ENCODE measurements around the gene RBM18.

The RBM18 gene

DNA sequence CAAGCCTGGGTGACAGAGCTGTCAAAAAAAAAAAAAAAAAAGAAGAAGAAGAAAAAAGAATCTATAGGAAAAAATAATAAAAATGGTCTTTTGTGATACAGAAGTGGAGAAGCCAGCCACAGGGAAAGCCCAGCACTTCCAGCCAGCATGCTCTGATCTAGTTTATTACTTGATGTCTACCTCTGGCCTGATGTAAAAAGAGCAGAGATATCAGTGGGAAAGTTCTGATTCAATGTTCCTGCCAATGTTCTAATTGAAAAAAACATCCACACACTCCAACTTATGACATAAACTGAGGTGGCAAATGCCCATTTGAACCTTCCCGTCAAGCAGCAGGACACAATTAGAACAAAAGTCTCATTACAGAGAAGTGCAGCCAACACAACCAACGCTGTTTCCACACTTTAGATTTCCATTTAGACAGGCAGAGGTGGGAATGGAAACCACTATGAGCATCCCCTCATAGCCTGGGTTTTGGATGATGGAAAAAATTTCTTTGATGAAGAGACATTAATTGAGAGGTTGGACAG is 5.7 kb downstream of the RBM18 start:
- no peak for DNase-seq (ENCODE audit: low spot score)

DNA sequence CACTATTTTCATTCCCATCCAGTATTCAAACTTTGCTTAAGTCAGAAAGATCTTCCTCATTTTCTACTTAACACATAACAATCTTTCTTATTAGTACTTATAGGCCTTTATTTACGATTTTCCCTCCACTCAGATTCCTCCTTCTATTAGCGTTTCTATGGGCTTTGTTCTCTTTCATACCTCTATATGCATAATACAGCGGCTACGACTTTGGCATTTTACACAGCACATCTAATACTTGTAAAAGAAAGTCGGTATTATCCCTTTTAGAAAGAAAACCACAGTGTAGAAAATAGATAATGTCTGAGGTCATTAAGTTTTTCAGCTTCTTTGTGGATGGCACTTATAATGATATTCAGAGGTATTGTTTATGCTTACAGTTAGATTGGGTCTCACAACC is 8.4 kb downstream of the RBM18 start:
- DNase-seq (ENCODE audit: low spot score), result no peak

- DNase-seq (ENCODE audit: low spot score), result no peak
Measured at GRCh38 chr9:122254761-122255160, 9.9 kb downstream of the RBM18 start.

DNA sequence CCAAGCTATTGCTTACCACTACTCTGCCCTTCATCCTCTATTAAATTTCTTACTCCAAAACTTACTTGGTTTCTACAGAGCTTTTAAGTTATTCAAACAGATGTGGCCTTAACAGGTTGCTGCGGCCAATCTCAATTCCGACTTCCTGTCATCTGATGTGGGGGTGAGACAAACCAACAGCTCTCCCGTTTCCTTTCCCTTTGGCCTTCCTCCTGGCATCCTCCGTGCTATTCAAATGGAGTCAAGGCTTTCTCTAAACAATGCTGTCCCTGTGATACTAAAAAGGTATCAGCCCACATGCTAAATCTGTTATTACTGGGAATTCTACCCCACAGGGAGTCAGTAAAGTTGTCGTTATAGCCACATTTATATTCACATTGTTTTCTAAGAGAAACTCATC is 11.8 kb downstream of the RBM18 start:
- no peak for DNase-seq (ENCODE audit: low spot score)

DNA sequence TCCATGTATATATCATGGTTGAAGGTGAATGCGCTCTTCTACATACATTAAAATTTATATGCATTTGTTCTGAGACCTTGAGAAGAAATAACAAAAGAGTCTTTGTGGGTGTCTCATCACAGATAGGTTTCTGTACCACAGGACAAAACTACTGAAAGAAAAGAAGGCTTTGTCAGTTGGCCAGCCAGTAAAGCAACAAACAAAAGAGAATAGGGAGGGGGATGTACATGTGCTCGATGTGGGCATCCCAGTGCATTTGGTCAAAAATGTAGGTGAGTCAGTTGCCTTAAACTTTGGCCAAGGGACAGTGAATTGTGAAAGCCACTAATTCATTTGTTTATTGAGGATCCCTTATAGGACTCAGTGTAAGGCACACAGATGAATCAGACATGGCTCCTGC is 13.3 kb downstream of the RBM18 start:
- no peak for DNase-seq (ENCODE audit: low spot score)

- DNase-seq (ENCODE audit: low spot score), result no peak
Measured at GRCh38 chr9:122248448-122248865, 16.2 kb downstream of the RBM18 start.

DNA sequence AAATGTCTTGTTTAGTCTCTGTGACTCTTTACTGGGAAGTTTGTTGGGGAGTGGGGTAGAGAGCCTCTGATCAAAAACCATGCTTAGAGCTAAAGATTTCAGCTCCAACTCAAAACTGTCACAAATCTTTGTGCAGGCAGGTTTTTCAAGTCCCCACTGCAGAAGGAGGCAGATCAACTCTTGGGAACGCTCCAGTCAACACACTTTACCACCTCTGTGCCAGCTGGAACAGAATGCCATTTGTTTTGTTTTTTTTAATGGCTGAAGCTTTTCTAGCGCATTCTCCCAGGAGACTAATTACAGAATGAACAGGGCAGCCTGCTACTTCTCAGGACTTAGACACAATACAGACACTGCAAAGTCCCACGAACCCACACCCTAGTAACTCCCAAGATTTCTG is 18.0 kb downstream of the RBM18 start:
- DNase-seq (ENCODE audit: low spot score), result no peak

DNA sequence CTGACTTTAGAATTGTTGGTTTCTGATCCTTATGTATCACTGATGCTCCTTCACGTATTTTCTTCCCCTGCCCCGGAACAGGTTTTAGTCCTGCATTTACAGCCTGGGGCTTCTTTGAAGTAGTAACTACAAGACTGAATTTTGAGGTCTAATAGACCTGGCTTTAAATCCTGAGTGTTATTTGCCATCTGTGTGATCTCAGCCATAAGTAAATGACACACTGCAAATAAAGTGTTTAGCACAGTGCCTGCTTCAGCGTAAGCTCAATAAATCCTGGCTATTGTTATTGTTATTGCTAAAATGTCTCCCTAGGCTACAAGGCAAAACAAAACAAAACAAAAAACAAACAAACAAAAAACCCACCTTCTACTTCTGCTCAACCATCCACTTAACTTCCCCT is 20.3 kb downstream of the RBM18 start:
- DNase-seq (ENCODE audit: low spot score), result no peak

- DNase-seq (ENCODE audit: low spot score), result no peak
Measured at GRCh38 chr9:122239722-122240121, 24.9 kb downstream of the RBM18 start.

- no peak for DNase-seq (ENCODE audit: low spot score)
Measured at GRCh38 chr9:122236681-122237080, 28.0 kb downstream of the RBM18 start.

- DNase-seq (ENCODE audit: low spot score), result no peak
Measured at GRCh38 chr9:122234022-122234748, 30.5 kb downstream of the RBM18 start.

- no peak for DNase-seq (ENCODE audit: low spot score)
Measured at GRCh38 chr9:122232796-122233306, 31.8 kb downstream of the RBM18 start.

DNA sequence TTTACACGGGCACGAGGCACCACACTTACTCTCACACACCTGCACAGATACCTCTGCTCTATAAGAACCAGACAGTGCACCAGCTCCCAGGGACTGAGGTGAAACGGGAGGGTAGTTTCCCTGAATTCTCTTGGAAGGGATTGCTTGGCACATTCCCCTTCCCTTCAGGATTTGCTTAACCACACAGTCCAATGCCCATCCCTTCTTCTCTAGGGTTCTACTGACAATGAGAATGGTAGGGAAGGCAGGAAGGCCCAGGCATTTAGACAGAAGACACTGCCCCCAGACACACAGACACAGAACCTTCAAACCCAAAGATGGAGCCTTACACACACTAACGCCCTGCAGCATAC is 35.2 kb downstream of the RBM18 start:
- DNase-seq (ENCODE audit: low spot score), result no peak

- DNase-seq (ENCODE audit: low spot score), result no peak
Measured at GRCh38 chr9:122228568-122229484, 35.8 kb downstream of the RBM18 start, which contains the start of gene LHX6. TSS of gene LHX6 (minus strand) at chr9:122228957. CDS start at chr9:122228740, 217 bp downstream.

GRCh38 chr9:122228191-122228567 is 36.5 kb downstream of the RBM18 start:
- no peak for DNase-seq (ENCODE audit: low spot score)

GRCh38 chr9:122227575-122227900 is 37.1 kb downstream of the RBM18 start:
- no peak for DNase-seq (ENCODE audit: low spot score)

DNA sequence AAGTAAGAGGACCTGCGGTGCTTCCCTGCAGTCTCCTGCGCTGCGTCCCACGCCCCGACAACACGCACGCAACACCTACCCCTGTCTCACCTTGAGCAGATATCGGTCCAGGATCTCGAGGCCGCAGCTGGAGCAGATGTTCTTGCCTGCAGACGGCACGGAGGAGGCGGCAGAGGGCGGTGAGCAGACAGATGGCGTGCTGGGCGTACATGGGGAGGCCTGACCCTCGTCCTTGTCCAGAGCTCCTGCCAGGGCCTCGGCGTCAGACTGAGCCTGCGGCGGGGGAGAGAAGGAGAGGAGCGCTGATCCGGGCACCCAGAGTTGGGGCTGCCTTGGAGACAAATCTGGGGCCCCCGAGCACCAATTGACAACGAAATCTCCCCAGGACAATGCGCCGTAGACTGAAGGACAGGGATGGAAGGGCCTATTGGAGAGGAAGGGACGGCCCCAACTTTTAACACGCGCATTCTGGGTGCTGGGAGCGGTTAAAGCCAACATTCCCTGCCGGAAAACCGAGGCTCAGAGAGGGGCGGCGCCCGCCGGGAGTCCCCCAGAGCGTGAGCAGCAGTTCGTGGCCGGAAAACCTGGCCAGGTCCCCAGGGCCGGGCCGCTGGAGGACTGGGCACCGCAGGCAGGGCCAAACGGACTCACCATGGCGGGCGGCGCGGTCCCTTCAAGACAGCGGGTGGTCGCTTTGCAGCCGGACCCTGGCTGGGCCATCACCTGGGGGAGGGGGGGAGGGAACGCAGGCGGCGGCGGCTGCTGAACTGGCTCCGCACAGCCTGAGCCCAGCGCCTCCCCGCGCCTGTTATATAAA is 37.7 kb downstream of the RBM18 start:
- no peak for DNase-seq (ENCODE audit: low spot score)

DNA sequence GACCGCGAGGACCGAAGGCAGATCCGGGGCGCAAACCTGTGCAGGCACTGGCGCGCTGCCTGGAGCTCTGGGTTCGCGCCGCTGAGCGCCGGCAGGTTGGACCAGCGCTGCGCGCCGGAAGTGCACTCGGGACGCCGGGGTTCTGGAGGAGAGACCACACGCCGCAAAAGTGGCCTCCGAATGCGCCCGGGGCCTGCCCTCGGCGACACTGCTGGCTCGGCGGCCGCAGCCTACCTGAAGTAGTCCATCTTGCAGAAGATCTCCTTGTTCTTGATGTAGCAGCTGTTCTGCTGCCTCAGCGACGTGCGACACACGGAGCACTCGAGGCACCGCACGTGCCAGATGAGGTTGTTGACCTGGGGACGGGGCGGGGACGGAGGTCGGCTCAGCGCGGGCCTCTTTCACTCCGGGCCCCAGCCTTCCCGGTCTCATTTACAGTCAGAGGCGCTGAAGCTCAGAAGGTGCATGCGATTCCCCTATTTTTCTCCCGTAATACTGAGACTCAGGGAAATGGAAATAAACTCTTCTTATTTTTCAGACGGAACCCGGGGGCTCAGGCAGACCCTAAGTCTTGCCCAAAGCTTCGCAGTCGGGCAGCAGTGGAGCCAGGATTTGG is 38.4 kb downstream of the RBM18 start:
- no peak for DNase-seq (ENCODE audit: low spot score)

DNA sequence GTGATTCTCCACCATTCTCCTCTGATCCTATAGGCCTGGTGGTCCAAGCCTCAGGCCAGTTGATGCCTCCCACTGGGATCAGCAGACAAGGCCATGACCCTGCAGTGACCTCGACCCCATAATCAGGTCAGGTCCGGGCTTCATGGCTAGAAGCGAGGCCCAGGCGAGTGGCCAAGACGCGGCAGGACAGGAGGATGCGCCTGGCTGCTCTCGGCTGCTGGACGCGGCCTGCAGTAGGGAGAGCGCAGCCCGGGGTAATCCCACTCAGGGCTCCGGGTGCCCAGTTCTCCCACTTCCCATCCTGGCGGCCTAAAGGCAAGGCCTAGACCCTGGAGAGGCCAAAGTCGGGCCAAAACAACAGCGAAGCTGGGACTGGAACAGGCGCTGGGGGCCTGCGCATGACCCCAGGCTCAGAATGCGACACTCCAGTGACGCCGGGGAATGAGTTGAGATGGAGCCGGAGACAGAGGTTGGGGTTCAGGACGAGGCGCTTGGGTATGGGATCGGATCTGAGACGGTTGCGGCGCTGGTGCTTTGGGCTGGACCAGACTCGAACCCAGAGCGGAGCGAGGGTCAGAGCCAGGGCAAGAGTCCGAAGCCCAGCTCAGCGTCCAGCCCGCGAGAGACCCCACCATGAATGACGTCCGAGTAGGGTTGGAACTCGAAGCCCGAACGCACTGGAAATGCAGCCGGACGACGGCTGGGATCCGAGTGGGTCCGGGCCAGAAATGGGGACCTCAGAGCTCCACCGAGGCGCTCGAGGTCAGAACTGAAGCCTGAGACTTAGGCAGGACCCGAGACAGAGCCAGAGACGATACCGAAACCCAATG is 39.1 kb downstream of the RBM18 start:
- no peak for DNase-seq (ENCODE audit: low spot score)

DNA sequence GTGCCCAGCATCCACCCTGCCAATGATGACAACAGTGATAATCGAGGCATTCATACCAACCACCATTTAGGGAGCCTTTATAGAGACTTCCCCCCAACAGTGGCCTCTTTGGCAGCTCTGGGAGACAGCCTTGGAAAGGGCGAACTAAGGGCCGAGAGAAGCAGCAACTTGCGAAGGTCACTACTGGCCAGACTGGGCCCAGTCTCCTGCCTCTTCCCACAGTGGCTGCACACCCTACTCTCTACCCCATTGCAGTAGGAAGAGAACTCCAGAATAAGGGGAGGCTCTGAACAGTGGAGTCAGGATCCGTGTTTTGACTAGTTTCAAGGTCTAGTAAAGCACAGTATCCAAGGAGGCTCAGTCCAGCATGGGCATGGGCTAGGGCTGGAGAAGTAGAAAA is 41.2 kb downstream of the RBM18 start:
- DNase-seq (ENCODE audit: low spot score), result no peak

GRCh38 chr9:122222791-122223190 is 41.8 kb downstream of the RBM18 start:
- DNase-seq (ENCODE audit: low spot score), result no peak

Measured in AG08396 (cell line).